Colonic mucosa (tissue), 4 donors: Measurements from ENCODE around the gene PDGFD. TPM values are rescaled to one million over a fixed set of nuclear protein-coding genes. Genes with fewer than 3 reads are reported as not detected.

Experiments used
- DNase-seq: peaks from one replicate; pipeline ENCODE4 v3.0.0-alpha.2; 2020
- H3K27ac ChIP-seq: fragments of 200-600 bp; one replicate; pipeline ENCODE4 v1.8.0; 2021
- H3K27me3 ChIP-seq: fragments of 200-600 bp; one replicate; pipeline ENCODE4 v1.8.0; 2021
- H3K36me3 ChIP-seq: fragments of 200-600 bp; one replicate; pipeline ENCODE4 v1.8.0; 2021
- H3K4me1 ChIP-seq: fragments of 200-600 bp; one replicate; pipeline ENCODE4 v1.8.0; 2021; ENCODE audit warnings: mild to moderate bottlenecking
- H3K4me3 ChIP-seq: fragments of 200-600 bp; one replicate; pipeline ENCODE4 v1.8.0; 2021
- H3K9ac ChIP-seq, 2 donors: one replicate each; pipeline ENCODE4 v1.7.0; 2013; ENCODE audit warnings: control low read depth in 2 of 2, low read depth in 2 of 2, low read length in 2 of 2
- H3K9me3 ChIP-seq: fragments of 200-600 bp; one replicate; pipeline ENCODE4 v1.8.0; 2021
- intact Hi-C: fragments of 100-400 bp; cut with DNase I; formaldehyde crosslinking; loops from one replicate; pipeline ENCODE4 v1.14.1; 2022
- total RNA-seq, 2 donors: library from RNA; stranded (reverse); fragmentation: NEBNext Ultra II Directional in 1 of 2; extraction: Animal tissue kit (Norgen Biotek cat#: 25700) in 1 of 2; gene quantifications; one replicate each; pipeline ENCODE4 v1.2.1, GENCODE V29; 2021
- TF ChIP-seq, protein P1 (sequence below): fragments of 200-600 bp; IDR thresholded peaks from one replicate; pipeline ENCODE4 v1.8.0; 2022; ENCODE audit warnings: antibody characterized with exemption, mild to moderate bottlenecking
- donor health status: healthy.
- donor health status: DM: no; HTN: no; CAD: no.
- donor health status: DM: no; HTN: no; CAD: no.

Gene PDGFD
- total RNA-seq, 2 donors from 2014 or later, result 2.1 to 5.4 TPM

DNA sequence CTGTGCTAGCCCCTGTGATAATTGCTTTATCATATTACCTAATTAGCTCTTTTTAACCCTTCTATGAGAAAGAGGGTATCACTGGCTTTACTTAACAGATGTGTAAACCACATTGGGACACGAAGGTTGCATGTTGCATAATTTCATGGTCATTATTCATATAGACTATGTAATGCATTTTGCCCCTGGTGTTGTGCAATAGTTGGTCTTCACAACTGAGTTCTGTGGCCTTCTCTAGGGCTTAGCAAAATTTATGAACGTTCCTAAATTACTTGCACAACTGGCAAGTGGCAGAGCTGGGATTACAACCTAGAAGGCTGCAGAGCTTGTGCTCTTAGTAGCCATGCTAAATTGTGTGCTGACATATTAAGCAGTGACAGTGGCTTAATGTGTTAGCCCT, 34.6 kb upstream of the PDGFD start:
- H3K4me3 ChIP-seq, result no peak overlapping the region
- no peaks in the 10 kb centered on the region for H3K36me3 ChIP-seq
- no peak overlapping the region for H3K27ac ChIP-seq
- intact Hi-C loops, result no loop called here
- no peak for DNase-seq
- H3K9me3 ChIP-seq, result no peaks in the 10 kb centered on the region
- H3K27me3 ChIP-seq, result no peaks in the 10 kb centered on the region
- H3K9ac ChIP-seq, result no peak overlapping the region
- TF ChIP-seq, protein P1, sequence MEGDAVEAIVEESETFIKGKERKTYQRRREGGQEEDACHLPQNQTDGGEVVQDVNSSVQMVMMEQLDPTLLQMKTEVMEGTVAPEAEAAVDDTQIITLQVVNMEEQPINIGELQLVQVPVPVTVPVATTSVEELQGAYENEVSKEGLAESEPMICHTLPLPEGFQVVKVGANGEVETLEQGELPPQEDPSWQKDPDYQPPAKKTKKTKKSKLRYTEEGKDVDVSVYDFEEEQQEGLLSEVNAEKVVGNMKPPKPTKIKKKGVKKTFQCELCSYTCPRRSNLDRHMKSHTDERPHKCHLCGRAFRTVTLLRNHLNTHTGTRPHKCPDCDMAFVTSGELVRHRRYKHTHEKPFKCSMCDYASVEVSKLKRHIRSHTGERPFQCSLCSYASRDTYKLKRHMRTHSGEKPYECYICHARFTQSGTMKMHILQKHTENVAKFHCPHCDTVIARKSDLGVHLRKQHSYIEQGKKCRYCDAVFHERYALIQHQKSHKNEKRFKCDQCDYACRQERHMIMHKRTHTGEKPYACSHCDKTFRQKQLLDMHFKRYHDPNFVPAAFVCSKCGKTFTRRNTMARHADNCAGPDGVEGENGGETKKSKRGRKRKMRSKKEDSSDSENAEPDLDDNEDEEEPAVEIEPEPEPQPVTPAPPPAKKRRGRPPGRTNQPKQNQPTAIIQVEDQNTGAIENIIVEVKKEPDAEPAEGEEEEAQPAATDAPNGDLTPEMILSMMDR, result no peak
- H3K4me1 ChIP-seq, result no peaks in the 10 kb centered on the region

DNA sequence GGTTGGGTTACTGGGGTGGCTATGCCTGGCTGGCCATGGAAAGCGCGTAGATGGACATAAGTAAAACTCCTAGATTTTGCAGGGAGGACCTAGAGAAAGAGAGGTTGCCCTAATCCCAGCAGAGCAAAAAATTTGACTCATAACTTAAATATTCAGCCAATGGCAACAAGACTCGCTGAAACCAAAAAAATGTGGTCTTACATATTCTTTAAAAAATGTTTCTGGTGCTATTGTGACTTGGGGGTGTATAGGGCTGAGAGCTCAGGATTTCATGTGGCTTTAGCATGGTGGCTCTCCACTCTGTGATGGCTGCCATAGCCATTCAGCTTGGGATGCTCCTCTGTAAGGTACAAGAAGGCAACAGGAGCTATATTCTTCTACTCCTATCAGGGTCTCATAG, 27.2 kb upstream of the PDGFD start:
- H3K4me3 ChIP-seq, result no peak overlapping the region
- DNase-seq, result no peak
- no peaks in the 10 kb centered on the region for H3K4me1 ChIP-seq
- no peaks in the 10 kb centered on the region for H3K9me3 ChIP-seq
- intact Hi-C loops, result no loop called here
- H3K9ac ChIP-seq, result no peak overlapping the region
- H3K27me3 ChIP-seq, result no peaks in the 10 kb centered on the region
- TF ChIP-seq, protein P1, result no peak
- H3K27ac ChIP-seq, result no peak overlapping the region
- no peaks in the 10 kb centered on the region for H3K36me3 ChIP-seq

DNA sequence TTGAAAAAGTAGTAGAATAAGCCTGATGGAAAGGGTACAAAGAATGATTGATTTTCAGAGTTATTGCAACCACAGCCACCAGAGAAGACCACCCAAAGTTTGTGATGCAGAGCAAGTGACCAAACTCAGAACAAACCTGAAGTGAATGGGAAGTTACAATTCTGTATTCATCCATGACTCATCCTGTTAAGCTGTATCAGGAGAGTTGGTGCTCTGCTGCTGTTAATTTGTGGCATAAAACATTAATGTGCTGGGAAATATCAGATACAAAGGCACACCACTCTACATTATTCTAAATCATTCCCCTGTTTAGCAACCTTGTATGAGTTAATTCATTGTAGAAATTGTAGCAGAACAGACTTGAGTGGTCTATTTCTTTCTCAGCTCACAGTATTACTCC, 19.6 kb upstream of the PDGFD start:
- no peaks in the 10 kb centered on the region for H3K9me3 ChIP-seq
- no peak overlapping the region for H3K27ac ChIP-seq
- H3K4me1 ChIP-seq, result no peaks in the 10 kb centered on the region
- DNase-seq, result no peak
- no peaks in the 10 kb centered on the region for H3K36me3 ChIP-seq
- no peak overlapping the region for H3K4me3 ChIP-seq
- intact Hi-C loops, result no loop called here
- TF ChIP-seq, protein P1, result no peak
- no peak overlapping the region for H3K9ac ChIP-seq
- H3K27me3 ChIP-seq, result no peaks in the 10 kb centered on the region

DNA sequence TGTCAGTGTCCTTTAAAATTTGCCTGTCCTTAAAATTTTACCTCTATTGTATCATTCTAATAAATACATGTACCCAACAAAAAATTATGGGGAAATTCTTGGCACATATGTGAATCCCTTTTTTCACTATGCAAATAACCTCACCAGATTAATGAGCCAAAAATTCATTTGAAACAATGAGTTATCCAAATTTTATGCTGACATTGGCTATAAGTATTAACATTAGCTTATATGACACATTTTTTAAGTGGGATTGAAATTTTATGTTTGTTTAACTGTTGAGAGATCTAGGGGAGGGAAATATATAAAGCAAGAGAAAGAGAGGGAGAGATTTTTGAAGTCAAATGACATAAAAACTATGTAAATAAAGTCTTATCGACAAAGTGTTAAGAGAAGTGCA, 11.8 kb upstream of the PDGFD start:
- H3K9ac ChIP-seq, result no peak overlapping the region
- DNase-seq, result no peak
- no peaks in the 10 kb centered on the region for H3K4me1 ChIP-seq
- no peak overlapping the region for H3K4me3 ChIP-seq
- H3K27me3 ChIP-seq, result no peaks in the 10 kb centered on the region
- H3K36me3 ChIP-seq, result no peaks in the 10 kb centered on the region
- no peak overlapping the region for H3K27ac ChIP-seq
- intact Hi-C loops, result no loop called here
- H3K9me3 ChIP-seq, result no peaks in the 10 kb centered on the region
- TF ChIP-seq, protein P1, result no peak

DNA sequence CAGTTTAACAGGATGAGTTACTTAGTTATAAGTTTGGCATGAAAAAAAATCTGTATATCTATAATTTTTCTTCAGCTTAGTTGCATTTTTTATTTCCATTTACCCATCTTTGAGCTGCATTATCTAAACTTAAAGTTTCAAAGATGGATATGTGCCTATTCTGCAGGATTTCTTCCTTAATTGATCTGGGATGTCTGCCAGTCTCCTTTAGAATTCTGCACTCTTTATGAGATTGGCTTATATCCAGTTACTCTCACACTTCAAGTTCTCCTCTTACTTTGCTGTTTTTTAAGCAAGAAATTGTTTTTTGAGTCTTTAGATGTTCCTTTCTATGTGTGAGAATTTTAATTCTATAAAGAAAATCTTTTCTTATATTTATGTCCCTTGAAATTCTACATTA, 5.1 kb upstream of the PDGFD start:
- TF ChIP-seq, protein P1, result no peak
- Histone ChIP-seq H3K4me3 (no peak overlapping the region), H3K4me1 (no peaks in the 10 kb centered on the region), H3K27ac (no peak overlapping the region), H3K9ac (no peak overlapping the region), H3K9me3 (no peaks in the 10 kb centered on the region), H3K36me3 (no peaks in the 10 kb centered on the region), H3K27me3 (no peaks in the 10 kb centered on the region)
- DNase-seq, result no peak
- intact Hi-C loops, result no loop called here

DNA sequence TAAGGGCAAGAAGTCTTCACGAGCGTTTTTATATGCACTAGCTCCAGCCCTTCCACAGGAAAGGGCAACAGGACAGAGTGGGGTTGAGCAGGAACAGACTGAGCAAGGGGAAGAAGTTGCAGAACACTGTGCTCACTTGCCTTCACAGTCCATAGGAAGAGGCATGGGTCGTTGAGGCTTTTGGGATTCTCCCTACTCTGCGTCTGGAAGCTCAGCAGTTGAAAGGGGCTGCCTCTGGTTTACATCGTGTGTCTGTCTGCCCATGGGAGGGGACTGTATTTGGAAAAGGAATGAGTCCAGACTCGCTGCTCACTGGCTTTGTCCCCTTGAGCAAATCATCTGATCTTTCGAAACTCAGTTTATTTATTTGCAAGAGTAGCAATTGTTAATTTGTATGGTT, 1.1 kb upstream of the PDGFD start:
- Histone ChIP-seq H3K4me1 (no peaks in the 10 kb centered on the region), H3K27ac (no peak overlapping the region), H3K36me3 (no peaks in the 10 kb centered on the region), H3K4me3 (no peak overlapping the region), H3K9ac (no peak overlapping the region), H3K9me3 (no peaks in the 10 kb centered on the region), H3K27me3 (no peaks in the 10 kb centered on the region)
- TF ChIP-seq, protein P1, result no peak
- intact Hi-C loops, result no loop called here
- DNase-seq, result no peak
